ELR (cell line): ENCODE measurements around the gene KRT36.
A peak's percentile ranks its signal among the peaks of the same experiment; 100 is the strongest.

ENCODE experiments used
- DNase-seq: peaks from one replicate; pipeline ENCODE4 v3.0.0-alpha.2; 2015; ENCODE audit warnings: low read depth

The KRT36 gene

DNA sequence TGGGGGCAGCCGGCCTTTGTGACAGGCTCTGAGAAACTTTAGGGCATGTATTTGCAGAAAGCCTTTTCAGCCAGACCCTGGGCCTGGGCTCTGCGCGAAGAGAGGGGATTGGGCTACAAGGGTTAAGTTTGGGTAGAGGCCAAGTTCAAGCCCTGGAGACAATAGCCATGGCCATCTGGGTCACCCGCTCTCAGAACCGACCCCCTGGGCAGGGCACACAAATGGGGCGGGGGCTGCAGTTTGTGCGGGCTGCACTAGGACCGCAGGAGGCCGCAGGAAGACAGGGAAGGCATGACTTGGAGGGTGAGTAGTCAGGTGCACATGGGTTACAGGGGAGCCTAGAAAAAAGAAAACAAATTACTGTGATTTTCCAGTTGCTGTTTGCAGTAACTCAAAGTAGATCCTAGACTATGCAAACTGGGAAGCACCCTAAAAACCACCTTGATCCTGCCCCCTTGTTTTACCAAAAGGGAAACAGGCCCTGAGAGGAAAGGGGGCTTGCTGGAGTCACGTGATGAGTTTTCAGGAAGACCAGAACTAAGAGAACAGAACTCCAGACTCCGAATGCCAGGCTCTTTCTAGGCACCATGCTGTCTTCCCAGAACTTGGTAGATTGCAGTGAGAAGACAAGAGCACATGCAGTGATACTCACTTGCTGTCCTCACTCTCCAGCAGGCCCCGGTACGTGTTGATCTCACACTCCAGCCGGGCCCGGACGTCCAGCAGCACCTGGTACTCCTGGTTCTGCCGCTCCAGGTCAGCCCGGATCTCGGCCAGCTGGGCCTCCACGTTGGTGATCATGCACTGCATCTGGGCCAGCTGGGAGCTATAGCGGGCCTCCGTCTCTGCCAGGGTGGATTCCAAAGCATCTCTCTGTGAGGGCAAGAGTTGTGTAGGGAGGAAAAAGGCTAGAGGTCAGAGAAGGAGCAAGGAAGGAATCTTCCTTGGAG, 12.6 kb downstream of the KRT36 start:
- DNase-seq, result no peak

DNA sequence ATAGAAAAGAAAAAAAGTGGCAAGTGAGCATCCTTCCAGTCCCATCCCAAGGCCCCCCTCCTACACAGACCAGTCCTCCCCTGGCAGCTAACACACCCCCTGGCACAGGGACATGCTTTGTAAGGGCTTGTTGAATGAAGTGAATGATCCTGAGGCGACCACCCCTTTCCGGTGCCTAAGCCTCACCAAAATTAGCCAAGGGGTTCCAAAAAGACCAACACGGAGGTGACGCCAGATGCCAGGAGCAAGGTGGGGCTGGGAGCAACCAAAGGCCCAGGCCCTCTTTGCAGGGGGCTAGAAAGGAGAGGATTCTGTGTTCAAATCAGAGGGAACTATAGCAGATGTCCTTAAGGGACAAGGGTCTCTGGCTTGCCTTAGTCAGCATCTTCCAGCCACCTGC, 14.3 kb downstream of the KRT36 start:
- no peak for DNase-seq

DNA sequence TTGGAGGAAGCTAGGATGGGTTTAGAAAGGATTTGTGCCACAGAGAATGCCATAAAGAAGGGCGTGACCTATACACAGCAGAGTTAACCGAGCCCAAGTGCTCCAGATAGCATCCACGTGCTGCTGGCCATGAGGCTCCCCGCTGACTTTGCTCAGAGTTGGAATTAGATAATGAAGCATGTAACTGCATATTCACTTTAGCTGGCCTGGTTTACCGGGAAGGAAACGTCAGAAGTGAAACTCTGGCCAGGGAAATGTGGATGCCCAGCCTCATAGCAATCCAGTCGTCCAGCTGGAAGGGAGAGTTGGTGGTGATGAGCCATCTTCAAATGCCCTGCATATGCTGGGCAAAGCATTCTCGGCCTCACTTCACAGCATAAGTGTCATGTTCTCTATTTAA, 14.8 kb downstream of the KRT36 start:
- DNase-seq, result no peak

DNA sequence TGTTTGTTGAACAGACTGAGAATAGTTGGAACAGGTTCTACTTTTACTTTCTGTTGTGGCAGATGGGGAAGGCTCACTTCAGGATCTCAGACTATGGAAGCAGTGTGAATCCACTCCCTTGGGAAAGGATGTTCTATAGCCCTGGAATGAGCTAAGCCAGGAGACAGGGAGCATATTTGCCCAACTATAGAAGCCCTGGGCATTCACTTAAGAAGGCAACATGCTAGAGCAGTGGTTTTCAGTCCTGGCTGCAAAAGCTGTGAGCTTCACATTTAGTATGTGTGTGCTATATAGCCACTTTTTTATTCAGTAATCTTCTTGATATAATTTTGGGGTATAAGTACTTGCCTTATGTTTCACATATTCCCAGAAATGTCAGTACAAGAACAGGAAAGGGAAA, 21.4 kb downstream of the KRT36 start:
- DNase-seq, result no peak

DNA sequence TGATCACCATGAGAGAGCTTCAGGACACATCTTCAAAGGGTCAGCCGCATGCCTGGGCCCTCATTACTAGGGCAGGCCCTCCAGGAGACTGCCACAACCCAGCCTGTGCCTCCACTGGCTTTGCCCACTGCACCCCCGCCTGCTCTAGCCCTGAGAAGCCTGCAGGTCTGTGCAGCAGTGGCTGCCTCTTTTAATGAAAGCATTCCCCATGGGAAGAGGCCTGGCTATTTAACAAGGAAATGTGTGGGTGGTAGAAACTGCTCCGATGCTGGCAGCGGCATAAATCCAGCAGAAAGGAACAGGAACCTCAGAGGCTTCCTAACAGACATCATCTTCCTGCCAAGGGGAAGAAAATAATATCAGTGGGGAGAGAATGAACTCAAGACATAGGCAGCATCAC, 22.1 kb downstream of the KRT36 start:
- no peak for DNase-seq

DNA sequence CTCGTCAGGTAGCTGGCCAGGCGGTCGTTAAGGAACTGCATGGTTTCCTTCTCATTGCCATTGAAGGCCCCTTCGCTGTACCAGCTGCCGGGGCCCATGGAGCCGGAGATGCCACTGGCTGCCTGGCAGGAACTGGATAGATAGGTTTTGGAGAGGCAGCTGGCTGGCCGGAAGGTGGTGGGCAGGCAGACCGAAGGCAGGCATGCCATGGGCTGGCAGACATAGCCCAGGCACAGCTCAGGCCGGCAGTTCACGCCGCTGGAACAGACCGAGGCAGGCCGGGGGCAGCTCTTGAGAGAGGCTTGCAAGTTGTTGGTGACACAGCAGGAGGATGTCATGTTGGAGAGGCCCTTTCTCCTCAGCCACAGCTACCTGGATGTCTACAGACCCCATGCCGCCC, 22.7 kb downstream of the KRT36 start, which contains the start of gene KRT32:
Gene KRT32 (minus strand): TSS at position 399 of the 400 bp plus-strand sequence. CDS start 61 bp downstream, at position 338.
- no peak for DNase-seq

DNA sequence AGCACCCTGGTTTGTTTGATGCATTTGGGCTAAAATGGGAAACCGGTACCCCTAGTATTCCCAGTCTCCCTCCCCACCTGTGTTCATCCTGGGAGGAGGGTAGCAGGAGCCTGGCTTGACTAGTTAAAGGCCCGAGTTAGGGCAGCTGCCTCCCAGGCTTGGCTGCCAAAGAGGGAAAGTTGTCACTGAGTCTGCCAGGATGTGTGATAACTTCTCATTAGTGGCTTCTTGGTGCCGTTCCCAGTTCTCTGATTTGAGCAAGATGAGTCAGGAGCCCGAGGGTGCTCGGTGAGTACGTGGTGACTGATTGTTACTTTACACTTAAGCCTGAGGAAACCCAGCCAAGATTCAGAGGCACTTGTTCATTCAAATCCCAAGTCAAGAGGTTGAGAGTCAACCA, 25.0 kb downstream of the KRT36 start:
- DNase-seq, result peak; percentile 94

DNA sequence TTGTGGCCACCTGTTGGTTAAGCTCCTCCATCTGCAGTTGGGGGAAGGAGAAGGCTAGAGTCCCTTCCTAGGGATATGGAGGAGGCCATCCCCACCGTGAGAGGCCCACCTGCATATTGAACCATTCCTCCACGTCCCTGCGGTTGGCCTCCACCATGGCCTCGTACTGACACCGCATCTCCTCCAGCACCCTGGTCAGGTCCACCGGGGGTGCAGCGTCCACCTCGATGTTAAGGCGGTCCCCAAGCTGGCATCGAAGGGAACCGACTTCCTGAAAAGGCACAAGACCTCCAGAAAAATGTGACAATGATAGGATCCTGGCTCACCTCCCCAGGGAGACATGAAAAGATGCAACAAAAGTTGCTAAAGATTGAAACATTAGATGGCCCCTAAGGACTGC, 25.5 kb downstream of the KRT36 start:
- no peak for DNase-seq

DNA sequence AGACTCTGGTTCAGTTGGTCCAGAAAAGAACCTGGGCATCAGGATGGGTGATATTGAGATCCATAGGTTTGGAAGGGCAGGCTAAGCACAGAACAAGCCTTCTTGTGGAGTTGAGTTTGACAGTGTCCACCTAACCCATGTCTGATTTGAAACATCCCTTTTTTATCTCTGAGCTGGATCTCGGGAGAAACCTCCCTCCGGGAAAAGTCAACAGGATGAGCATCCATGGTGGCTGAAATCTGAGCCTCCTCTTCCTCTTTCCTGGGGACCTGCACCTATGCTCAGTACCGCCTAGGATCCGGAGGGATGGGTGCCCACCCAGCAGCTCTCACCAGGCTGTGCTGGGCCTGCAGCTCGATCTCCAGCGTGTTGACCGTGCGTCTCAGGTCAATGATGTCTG, 26.0 kb downstream of the KRT36 start:
- DNase-seq, result no peak

DNA sequence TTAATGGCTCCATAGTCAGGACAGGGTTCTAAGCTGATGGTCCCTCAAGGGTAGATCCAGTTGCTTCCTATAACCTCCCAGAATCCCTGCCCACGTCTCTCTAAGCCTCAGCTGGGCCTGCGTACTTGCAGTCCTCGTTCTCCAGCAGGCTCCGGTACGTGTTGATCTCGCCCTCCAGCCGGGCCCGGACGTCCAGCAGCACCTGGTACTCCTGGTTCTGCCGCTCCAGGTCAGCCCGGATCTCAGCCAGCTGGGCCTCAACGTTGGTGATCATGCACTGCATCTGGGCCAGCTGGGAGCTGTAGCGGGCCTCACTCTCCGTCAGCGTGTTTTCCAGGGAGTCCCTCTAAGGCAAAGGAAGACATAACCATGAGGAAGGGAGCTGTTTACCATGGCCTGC, 27.0 kb downstream of the KRT36 start:
- no peak for DNase-seq

DNA sequence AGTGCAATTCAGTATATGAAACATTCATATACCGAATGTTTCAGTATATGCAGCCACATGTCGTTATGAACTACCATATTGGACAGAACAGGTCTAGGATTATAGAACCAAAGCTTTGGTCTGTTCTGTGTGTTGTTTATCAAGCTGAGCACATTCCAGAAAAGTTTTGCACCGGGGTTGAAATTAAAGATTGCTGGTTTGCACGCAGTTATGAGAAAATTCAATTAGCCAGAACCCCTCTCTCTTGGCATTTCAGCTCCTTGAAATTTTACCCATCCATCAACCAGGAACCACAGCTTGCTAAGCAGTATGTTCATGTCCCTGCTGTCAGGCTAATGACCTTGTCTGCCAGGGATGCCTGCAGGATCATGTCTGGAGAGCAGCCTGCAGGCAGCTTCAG, 32.0 kb downstream of the KRT36 start:
- DNase-seq, result no peak

DNA sequence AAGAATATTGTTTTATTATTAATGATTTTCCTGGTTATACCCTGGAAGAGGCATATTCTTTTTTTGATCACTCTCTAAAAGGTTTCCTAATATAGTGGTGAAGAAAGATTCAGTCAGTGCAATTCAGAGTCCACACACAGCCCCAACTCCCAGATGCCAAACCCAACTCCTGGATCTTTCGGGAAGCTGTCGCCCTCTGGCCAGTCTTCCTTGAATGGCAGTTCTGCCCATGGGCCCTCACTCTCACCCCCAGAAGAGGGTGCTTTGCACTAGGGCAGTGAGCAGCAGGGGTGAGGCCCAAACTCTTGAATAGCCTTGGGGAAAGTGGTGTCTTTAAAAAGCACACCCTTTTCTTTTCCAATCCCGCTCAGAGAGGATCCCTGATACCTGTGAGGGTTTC, 33.5 kb downstream of the KRT36 start:
- DNase-seq, result peak; percentile 12

DNA sequence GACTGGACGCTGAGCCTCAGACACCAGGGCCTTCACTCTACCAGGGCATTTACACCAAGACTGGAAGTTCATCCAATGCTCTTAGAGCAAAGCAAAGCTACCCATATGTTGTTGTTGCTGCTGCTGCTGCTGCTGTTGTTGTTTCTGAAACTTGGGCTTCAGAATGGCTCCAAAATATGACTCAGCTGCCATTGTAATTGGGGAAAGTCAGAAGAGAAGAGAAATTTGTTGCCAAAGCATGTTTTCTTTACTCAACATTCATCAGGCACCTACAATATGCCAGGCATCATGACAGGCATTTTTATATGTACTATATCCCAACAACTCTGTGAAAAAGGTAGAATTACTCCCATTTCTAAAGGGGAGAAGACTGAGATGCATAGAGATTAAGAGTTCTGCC, 34.5 kb downstream of the KRT36 start:
- no peak for DNase-seq

DNA sequence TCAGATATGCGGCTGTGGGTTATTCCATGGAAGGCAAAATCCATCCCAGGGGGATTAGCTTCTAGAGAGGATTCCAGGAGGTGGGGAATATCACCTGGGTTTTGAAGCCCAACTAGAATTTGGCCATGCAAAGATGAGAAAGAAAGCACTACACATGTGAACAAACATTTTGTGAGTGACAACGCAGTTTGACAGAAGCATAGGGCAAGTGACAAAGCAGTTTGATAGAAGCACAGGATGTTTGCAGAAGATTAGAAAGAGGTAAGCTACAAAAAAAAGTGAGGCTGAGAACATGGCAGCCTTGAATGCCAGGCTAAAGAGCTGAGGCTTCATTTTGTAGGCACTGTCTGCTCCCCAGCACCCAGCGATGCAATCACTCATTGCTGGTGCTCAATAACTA, 36.6 kb downstream of the KRT36 start:
- no peak for DNase-seq

DNA sequence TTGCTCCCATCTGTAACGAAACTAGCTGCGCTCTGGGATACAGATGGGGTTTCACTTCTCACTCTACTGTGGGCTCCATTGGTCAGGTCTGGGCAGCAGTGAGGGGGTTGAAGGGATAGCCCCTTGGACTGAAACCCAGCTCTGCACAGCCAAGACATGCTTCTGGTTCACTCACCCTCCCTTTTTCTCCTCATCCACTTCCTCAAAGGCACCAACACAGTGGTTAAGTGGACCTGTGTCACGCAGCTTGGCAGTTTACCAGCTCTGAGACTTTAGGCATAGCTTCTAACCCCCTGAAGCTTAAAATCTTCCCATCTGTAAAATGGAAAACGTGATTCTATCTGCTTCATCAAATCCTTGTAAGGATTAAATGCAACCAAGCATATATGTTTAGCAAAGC, 37.4 kb downstream of the KRT36 start:
- no peak for DNase-seq

DNA sequence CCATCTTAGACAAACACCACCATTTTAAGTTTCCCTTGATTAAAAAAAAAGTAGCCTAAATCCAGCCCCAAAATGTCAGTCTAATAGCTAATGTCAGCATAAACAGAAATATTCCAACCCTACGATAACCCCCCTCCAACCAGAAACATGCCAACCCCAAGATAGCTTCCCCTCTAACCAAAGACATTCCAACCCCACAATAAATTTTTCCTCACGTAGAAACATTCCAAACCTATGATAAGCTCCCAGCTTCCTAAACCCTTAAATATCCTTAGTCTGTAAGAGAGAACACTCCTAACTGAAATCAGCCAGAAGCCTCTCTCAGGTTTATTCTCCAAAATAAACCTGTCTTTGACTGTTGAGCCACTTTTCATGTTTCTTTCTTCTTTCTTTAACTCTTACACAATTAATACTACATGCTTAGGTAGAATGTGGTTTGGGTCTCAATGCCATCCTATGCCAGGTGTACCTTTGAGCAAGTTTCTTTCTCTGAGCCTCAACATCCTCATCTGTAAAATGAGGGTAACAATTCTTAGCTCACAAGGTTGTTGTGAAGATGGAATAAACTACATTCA, 38.5 kb downstream of the KRT36 start:
- DNase-seq, result peak; percentile 62

DNA sequence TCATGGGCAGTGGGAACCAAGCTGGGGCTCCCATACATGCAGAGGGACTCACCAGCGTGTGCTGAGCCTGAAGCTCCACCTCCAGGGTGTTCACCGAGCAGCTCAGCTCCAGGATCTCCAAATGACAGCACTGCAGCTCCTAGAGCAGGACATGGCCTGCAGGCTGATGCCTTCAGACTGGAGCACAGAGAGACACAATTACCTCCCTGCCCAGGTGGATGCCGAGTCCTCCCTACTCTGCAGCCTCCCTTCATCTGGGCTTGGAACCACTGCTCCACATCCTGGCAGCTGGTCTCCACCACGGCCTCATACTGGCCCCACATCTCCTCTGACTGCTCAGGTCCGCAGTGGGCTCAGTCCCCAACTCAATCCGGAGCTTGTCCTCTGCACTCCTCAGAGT, 40.7 kb downstream of the KRT36 start:
- DNase-seq, result no peak

DNA sequence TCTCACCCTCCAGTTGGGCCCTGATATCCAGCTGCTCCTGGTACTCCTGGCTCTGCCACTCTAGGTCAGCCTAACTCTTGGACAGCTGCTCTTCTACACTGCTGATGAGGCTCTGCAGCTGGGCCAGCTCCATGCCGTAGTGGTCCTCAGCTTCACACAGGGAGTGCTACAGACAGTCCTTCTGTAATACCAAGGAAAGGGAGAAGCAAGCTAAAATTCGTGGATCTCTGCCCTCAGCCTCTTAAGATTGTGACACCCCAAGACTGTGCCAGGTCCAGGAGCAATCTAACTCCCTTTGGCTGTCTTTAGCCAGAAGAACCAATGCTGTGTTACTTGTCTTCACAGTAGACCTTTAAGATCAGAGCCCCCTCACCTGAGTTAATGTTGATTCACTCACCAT, 41.2 kb downstream of the KRT36 start:
- no peak for DNase-seq

DNA sequence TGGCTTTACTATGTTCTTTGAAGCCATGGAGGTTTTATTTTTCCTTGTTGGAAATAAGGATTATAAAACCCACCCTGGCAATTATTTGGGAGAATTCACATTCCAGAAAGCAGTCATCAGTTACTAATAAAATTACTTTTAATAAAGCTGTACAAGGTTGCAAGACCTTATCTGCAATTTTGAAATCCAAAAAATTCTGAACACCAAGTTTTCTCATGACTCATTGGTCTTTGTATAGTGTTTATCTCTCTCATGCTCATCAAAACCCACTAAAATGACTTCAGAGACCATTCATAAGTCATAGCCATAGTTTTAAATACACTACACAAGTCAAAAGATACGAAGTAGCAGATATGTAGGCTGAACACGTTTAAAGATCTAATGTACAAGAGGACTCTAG, 42.9 kb downstream of the KRT36 start:
- peak; percentile 56 for DNase-seq

DNA sequence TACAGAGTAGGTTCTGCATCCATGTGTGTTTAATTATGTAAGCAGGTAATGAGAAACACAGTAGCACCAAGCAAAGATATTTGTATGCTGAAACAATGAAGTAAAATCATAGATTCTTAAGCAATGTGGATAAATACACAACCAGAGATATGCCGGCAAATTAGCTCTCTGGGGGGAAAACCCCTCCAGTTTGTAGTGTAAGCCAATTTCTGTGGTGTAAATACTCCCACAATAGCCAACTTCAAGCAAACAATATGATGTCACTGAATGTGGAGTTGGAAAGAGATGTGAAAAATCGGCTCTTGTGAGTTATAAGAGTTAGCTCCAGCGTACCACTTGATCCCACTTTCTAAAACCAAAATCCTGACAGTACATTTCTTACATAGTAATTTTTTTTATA, 45.1 kb downstream of the KRT36 start:
- DNase-seq, result no peak

DNA sequence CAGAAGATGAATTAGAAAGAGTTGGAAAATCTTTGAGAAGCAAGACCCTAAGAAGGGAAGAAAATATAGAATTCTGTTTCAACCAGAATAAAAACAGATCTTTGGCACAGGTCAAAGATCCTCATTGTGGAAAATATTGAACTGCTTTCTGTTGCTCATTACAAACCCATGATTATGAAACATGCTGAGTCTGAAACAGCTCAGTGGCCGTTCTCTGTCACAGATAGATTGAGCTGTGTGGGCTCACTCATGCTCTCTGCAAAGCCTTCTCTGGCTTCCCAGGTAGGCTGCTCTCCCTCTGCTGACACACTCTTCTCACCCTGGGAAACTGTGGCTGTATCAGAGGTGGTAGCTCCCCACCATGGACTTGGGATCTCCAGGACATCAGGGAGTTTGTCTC, 45.5 kb downstream of the KRT36 start:
- no peak for DNase-seq

DNA sequence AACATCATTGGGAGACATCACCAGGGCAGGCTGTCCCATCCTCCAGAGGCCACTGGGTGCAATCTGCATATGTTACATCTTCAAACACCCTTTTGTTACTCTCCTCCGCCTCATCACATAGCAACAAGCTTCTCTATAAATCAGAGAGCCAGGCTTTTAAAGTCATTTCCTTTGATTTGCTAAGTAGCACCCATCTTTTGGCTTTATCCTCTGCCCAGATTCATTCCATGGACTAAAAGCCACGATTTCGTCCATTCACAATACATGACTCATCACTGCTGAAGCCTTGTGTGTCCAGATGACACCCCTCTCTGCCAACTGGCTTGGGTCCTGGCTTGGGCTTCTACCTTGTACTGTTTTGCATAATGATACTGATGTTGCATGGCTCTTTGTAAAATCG, 47.0 kb downstream of the KRT36 start:
- DNase-seq, result peak; percentile 61

DNA sequence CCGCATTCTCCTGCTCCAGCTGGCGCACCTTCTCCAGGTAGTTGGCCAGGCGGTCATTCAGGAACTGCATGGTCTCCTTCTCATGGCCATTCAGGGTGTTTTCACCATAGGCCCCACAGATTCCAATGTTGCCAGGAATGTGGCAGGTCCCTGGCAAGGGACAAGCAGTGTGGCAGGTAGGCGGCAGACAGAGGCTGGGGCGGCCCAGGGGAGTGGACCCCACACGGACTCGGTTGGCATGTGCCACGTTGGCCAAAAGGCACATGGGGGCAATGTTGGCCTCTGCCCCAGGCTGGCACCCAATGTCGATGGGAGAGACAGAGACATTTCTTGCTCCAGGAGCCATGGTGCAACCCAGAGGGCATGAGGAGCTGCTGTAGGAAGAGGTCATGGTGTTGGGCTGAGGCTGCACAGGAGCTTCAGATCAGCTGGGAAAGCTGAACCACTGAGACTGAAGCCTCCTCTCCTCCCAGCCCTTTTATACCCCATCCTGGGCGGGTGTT, 49.1 kb downstream of the KRT36 start, which contains the start of gene KRT38:
Gene KRT38 (minus strand): TSS at position 453 of the 503 bp plus-strand sequence. CDS start 62 bp downstream, at position 391.
- no peak for DNase-seq
